Hepatocyte (in vitro differentiated cells): ENCODE data around the gene CCDC66. TPM values are rescaled to one million over a fixed set of nuclear protein-coding genes. Genes with fewer than 3 reads are reported as not detected.
"Not testable (repeated sequence)": the region's sequence is repeated elsewhere in the genome, so short reads cannot be mapped to it uniquely, and the experiment has no call there.

Experiments used
- DNase-seq: peaks from one replicate; pipeline ENCODE4 v3.0.0-alpha.2; 2016; ENCODE audit warnings: low spot score
- H2AFZ ChIP-seq: fragments of 200-600 bp; sonication (generic); 2 replicates; pipeline ENCODE4 v1.6.0; 2016; ENCODE audit warnings: antibody characterized with exemption, mild to moderate bottlenecking
- H3K27ac ChIP-seq: fragments of 200-600 bp; sonication (generic); 2 replicates; pipeline ENCODE4 v1.5.1; 2016; ENCODE audit warnings: mild to moderate bottlenecking
- H3K27me3 ChIP-seq: fragments of 200-600 bp; sonication (generic); 2 replicates; pipeline ENCODE4 v1.6.1; 2016
- H3K36me3 ChIP-seq: fragments of 200-600 bp; sonication (generic); replicated peaks from 2 replicates; pipeline ENCODE4 v1.5.1; 2016; ENCODE audit warnings: low read depth; ENCODE audit not compliant: insufficient read depth
- H3K4me1 ChIP-seq: fragments of 200-600 bp; sonication (generic); 2 replicates; pipeline ENCODE4 v1.5.1; 2016; ENCODE audit warnings: mild to moderate bottlenecking, moderate library complexity; ENCODE audit not compliant: insufficient read depth
- H3K4me2 ChIP-seq: fragments of 200-600 bp; sonication (generic); 2 replicates; pipeline ENCODE4 v1.6.0; 2016
- H3K4me3 ChIP-seq: fragments of 200-600 bp; sonication (generic); 2 replicates; pipeline ENCODE4 v1.5.1; 2016; ENCODE audit warnings: mild to moderate bottlenecking
- H3K79me2 ChIP-seq: fragments of 200-600 bp; sonication (generic); 2 replicates; pipeline ENCODE4 v1.6.0; 2017; ENCODE audit warnings: mild to moderate bottlenecking
- H3K9me2 ChIP-seq: fragments of 200-600 bp; sonication (generic); replicated peaks from 2 replicates; pipeline ENCODE4 v1.6.0; 2017; ENCODE audit warnings: mild to moderate bottlenecking; ENCODE audit not compliant: insufficient read depth
- H3K9me3 ChIP-seq: fragments of 200-600 bp; sonication (generic); 2 replicates; pipeline ENCODE4 v1.5.1; 2016; ENCODE audit warnings: low read depth, mild to moderate bottlenecking
- H4K20me1 ChIP-seq: fragments of 200-600 bp; sonication (generic); 2 replicates; pipeline ENCODE4 v1.6.0; 2016; ENCODE audit warnings: mild to moderate bottlenecking; ENCODE audit not compliant: insufficient read depth, poor library complexity, severe bottlenecking
- EZH2 ChIP-seq: fragments of 200-600 bp; sonication (generic); IDR thresholded peaks from 2 replicates; pipeline ENCODE4 v1.6.1; 2016; ENCODE audit warnings: antibody characterized with exemption, mild to moderate bottlenecking, borderline replicate concordance
- EZH2phosphoT487 ChIP-seq: fragments of 200-600 bp; sonication (generic); IDR thresholded peaks from one replicate; pipeline ENCODE4 v1.6.1; 2018; ENCODE audit warnings: antibody characterized with exemption, mild to moderate bottlenecking, low read depth, moderate library complexity; ENCODE audit not compliant: unreplicated experiment, severe bottlenecking
- WGBS: methylation state at CpG from one replicate; pipeline ENCODE4 v1.1.6; 2016; ENCODE audit warnings: low lambda C conversion rate; ENCODE audit errors: missing lambda C conversion rate; 5-methylcytosine and 5-hydroxymethylcytosine counted together
- polyA plus RNA-seq: library from polyadenylated mRNA; unstranded; fragments of >200 nt; fragmentation: Nextera tagmentation; extraction: Ambion mirVana; gene quantifications from 2 replicates; pipeline ENCODE4 v1.2.1, GENCODE V29; 2016
- total RNA-seq: library from RNA; depleted of rRNA; stranded (reverse); fragments of >200 nt; gene quantifications from 2 replicates; pipeline ENCODE4 v1.2.3, GENCODE V29; 2014
- TF ChIP-seq, protein P1 (sequence below): fragments of 200-600 bp; sonication (generic); IDR thresholded peaks from 2 replicates; pipeline ENCODE4 v1.5.1; 2016; ENCODE audit warnings: antibody characterized with exemption, mild to moderate bottlenecking; ENCODE audit not compliant: poor library complexity

The CCDC66 gene
- total and polyA plus RNA-seq, 2 experiments from 2014 or later, result 12.8 to 25.7 TPM

DNA sequence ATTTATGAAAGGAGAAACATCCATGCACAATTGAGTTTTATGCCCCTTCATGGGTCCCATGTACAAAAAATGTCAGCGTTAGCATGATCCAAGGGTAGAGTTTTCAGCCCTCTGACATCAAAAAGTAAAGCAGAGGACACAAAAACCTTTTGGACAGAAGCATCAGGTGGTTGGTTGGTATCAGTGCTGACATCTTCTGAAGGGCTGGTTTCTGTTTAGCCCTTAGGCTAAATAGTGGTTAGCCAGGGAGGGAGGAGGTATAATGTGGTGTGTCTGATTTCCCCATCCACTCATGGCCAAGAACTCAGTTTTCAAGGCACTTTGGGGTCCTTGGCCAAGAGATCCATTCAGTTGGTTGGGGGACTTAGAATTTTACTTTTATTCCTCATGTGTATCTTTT is 16.5 kb downstream of the CCDC66 start:
- TF ChIP-seq EZH2phosphoT487 (no peak), EZH2 (no peak)
- TF ChIP-seq, protein P1, sequence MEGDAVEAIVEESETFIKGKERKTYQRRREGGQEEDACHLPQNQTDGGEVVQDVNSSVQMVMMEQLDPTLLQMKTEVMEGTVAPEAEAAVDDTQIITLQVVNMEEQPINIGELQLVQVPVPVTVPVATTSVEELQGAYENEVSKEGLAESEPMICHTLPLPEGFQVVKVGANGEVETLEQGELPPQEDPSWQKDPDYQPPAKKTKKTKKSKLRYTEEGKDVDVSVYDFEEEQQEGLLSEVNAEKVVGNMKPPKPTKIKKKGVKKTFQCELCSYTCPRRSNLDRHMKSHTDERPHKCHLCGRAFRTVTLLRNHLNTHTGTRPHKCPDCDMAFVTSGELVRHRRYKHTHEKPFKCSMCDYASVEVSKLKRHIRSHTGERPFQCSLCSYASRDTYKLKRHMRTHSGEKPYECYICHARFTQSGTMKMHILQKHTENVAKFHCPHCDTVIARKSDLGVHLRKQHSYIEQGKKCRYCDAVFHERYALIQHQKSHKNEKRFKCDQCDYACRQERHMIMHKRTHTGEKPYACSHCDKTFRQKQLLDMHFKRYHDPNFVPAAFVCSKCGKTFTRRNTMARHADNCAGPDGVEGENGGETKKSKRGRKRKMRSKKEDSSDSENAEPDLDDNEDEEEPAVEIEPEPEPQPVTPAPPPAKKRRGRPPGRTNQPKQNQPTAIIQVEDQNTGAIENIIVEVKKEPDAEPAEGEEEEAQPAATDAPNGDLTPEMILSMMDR, result no peak
- no peaks in the 10 kb centered on the region for H3K9me3 ChIP-seq
- no peaks in the 10 kb centered on the region for H3K4me1 ChIP-seq
- H3K27me3 ChIP-seq, result no peaks in the 10 kb centered on the region
- no peaks in the 10 kb centered on the region for H3K36me3 ChIP-seq
- no peaks in the 10 kb centered on the region for H3K9me2 ChIP-seq
- no peak overlapping the region for H3K27ac ChIP-seq
- H2AFZ ChIP-seq, result no peak overlapping the region
- H4K20me1 ChIP-seq, result no peaks in the 10 kb centered on the region
- no peak overlapping the region for H3K4me3 ChIP-seq
- H3K4me2 ChIP-seq, result no peak overlapping the region
- 100% methylated on average over 1 of the region's 1 CpG for WGBS
- no peak for DNase-seq
- no peaks in the 10 kb centered on the region for H3K79me2 ChIP-seq

DNA sequence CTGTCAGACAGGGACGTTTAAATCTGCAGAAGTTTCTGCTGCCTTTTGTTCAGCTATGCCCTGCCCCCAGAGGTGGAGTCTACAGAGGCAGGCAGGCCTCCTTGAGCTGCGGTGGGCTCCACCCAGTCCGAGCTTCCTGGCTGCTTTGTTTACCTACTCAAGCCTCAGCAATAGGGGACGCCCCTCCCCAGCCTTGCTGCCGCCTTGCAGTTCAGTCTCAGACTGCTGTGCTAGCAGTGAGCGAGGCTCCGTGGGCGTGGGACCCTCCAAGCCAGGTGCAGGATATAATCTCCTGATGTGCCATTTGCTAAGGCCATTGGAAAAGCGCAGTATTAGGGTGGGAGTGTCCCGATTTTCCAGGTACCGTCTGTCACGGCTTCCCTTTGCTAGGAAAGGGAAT is 25.0 kb downstream of the CCDC66 start:
- H3K27ac ChIP-seq, H3K9me2 ChIP-seq, H4K20me1 ChIP-seq, H3K9me3 ChIP-seq, H3K27me3 ChIP-seq, H3K79me2 ChIP-seq, DNase-seq, H3K36me3 ChIP-seq, H3K4me1 ChIP-seq, H3K4me3 ChIP-seq, H2AFZ ChIP-seq, H3K4me2 ChIP-seq: not testable (repeated sequence)
- WGBS, result 97% methylated on average over 8 of the region's 12 CpGs

DNA sequence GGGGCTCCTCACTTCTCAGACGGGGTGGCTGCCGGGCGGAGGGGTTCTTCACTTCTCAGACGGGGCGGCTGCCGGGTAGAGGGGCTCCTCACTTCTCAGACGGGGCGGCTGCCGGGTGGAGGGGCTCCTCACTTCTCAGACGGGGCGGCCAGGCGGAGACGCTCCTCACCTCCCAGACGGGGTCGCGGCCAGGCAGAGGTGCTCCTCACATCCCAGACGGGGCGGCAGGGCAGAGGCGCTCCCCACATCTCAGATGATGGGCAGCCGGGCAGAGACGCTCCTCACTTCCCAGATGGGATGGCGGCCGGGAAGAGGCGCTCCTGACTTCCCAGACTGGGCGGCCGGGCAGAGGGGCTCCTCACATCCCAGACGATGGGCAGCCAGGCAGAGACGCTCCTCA is 27.3 kb downstream of the CCDC66 start:
- not testable (repeated sequence) for H3K9me3 ChIP-seq, H3K36me3 ChIP-seq, H2AFZ ChIP-seq, H3K4me3 ChIP-seq, H3K79me2 ChIP-seq, H4K20me1 ChIP-seq, H3K9me2 ChIP-seq, H3K27ac ChIP-seq, H3K27me3 ChIP-seq, DNase-seq, H3K4me2 ChIP-seq, H3K4me1 ChIP-seq
- WGBS, result 100% methylated on average over 4 of the region's 28 CpGs

DNA sequence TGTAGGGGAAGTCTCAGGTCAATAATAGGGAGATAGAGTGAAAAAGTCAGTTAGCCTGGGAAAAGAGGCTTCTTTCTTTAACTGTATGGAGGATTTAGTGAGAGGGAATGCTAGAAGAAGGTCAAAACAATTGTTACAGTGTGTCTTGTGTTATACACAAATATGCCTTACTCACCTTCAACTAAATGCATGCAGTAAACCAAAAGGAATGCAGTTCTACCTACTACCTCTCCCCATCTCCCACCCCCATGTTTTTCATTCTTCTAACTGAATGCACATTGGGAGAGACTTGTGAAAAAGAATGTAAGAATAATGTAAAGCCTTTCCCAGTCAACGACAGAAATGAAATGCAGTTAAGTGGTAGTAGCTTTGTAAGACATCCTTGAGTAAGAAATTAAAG is 33.8 kb downstream of the CCDC66 start:
- Histone ChIP-seq H3K4me1 (no peaks in the 10 kb centered on the region), H3K4me2 (no peak overlapping the region), H3K36me3 (no peaks in the 10 kb centered on the region), H4K20me1 (no peaks in the 10 kb centered on the region), H3K79me2 (no peaks in the 10 kb centered on the region), H3K9me3 (no peaks in the 10 kb centered on the region), H3K4me3 (no peak overlapping the region), H3K9me2 (no peaks in the 10 kb centered on the region), H2AFZ (no peak overlapping the region), H3K27ac (peak overlapping the region; percentile 57), H3K27me3 (no peaks in the 10 kb centered on the region)
- no peak for DNase-seq
- WGBS, result 47% methylated on average over 1 of the region's 1 CpG
- TF ChIP-seq, protein P1, result no peak
- no peak for TF ChIP-seq EZH2
- no peak for TF ChIP-seq EZH2phosphoT487

DNA sequence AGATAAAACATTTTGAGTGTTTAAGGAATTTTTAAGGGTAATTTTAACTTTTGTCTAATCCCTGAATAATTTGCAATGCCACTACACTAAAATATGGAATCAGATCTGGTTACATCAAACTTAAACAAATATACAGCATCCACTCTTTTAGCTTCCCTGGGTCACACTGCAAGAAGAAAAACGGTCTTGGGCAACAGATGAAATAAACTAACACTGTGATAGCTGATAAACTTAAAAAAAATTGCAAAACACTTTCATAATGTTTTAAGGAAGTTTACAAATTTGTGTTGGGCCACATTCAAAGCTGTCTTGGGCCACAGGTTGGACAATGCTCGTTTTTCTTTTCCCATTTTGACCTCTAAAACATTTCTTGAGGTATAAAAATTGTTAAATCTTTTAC is 34.3 kb downstream of the CCDC66 start:
- WGBS, result 78% methylated on average over 2 of the region's 2 CpGs
- TF ChIP-seq EZH2 (no peak), EZH2phosphoT487 (no peak)
- TF ChIP-seq, protein P1, result no peak
- no peaks in the 10 kb centered on the region for H3K79me2 ChIP-seq
- no peaks in the 10 kb centered on the region for H3K9me3 ChIP-seq
- H3K4me2 ChIP-seq, result no peak overlapping the region
- H3K9me2 ChIP-seq, result no peaks in the 10 kb centered on the region
- H3K27me3 ChIP-seq, result no peaks in the 10 kb centered on the region
- no peak overlapping the region for H3K4me3 ChIP-seq
- no peaks in the 10 kb centered on the region for H3K36me3 ChIP-seq
- H2AFZ ChIP-seq, result no peak overlapping the region
- no peaks in the 10 kb centered on the region for H4K20me1 ChIP-seq
- H3K4me1 ChIP-seq, result no peaks in the 10 kb centered on the region
- H3K27ac ChIP-seq, result peak overlapping the region; percentile 42
- DNase-seq, result no peak
